ACHN (cell line): ENCODE results near the gene SGSH.

ENCODE experiments used
- DNase-seq: peaks from one replicate; pipeline ENCODE4 v3.0.0-alpha.2; 2015
- in situ Hi-C: cut with HindIII; loops from 2 replicates; pipeline ENCODE4 v1.10.0; 2017; ENCODE audit warnings: low sequenced_read_pairs, low pct_ligation_motif_present, low pct_unique_long_range_greater_than_20kb

SGSH gene

DNA sequence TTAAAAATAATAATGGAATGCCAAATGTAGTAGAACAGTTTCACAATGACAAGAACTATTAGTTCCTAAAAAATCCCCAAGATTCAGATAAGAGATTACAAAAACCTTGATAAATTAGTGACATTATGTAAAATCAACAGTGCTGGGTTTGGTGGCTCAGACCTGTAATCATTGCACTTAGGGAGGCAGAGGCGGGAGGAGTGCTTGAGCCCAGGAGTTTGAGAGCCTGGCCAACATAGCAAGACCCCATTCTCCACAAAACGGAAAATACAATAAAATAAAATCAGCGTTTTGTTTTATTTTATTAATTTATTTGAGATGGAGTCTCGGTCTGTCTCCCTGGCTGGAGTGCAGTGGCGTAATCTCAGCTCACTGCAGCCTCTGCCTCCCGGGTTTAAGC, 46.2 kb downstream of the SGSH start:
- no peak for DNase-seq
- in situ Hi-C loops = no loop called here

DNA sequence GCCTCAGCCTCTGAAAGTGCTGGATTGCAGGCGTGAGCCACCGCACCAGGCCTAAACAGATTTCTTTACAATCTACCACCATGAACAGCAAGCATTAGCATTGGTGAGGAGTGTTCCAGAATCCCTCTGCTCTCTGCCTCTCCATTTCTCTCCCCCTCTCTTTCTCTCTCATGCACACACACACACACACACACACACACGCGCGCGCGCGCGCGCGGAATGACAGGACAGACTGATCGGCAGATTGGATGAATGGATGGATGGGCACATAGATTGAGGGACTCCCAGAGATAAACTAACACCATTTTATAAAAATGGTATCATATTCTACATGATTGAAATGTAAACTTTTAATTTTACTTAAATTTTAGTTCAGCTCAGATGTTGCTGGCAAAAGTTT, 47.0 kb downstream of the SGSH start:
- no peak for DNase-seq

DNA sequence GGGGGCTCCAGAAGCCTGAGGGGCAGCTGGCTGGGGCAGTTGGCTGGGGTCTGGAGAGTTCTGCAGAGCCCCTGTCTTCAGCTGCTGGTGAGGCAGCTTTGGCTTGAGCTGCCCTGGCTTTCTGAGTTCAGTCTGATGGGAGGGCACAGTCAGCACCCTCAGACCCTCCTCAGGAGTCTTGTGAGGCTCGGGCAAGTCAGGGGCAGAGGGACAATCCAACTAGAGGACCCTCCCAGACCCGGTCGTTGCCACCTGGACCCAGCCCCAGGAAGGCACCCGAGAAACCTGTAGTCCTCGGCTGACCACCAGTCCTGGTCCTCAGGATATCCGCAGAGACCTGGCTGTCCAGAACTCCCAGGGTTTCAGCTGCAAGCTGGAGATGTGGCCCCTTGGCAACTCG, 48.5 kb downstream of the SGSH start:
- DNase-seq = no peak
- in situ Hi-C loops = no loop called here

More for the DNA sequence above, 47.0 kb downstream of the SGSH start:
- in situ Hi-C loops = no loop called here

DNA sequence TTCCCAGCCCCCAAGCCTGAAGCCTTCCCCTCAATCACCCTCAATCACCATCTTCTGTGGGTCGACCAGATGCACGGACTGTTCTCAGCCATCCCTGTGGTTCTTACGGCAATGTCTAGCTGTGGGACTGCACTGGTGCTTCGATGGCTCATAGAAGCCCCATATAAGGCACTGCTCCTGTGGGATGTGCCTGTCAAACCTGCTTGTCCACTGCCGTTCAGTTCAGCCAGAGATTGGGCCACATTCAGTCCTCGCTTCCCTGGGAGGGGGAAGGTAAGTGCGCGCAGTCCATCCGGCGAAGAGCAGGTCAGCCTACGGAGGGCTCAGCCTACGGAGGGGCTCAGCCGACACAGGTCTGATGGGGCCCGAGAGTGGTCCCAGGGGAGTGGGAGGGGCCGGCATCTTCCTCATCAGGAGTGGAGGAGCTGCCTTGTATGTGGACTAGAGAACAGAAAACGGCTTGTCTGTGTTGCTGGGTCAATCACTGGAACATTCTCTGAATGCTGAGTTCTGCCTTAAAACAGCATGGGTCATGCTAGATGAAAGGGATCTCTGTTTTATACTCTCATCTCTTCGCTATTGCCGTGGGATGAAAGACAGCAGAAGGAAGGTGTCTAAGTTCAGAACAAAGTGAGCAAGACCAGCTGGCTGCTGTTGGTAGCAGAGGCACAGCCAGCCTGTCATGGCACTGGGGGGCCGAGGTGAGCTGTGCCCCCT, 50.2 kb downstream of the SGSH start, which contains the start of gene CARD14:
Gene CARD14 (plus strand): TSS at position 247 of the 717 bp plus-strand sequence. CDS start 11,409 bp downstream, outside the sequence.
- DNase-seq = no peak
- in situ Hi-C loops = no loop called here

DNA sequence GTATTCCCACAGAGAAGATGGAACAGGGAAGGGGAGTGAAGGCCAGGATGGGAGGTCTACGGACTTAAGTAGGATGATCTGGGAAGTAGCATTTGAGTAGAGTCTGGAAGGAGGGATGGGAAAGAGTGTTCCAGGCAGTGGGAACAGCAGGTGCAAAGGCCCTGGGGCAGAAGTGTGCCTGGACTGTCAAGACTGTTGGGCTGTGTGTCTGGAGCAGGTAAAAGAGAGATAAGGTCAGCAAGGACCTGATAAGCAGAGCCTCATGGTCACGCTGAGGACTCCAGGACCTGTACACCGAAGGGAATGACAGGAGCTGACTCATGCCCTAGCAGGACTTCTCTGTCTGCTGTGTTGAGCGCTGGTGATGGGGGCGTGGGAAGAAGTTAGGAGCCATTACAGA, 51.0 kb downstream of the SGSH start:
- in situ Hi-C loops = no loop called here
- no peak for DNase-seq

DNA sequence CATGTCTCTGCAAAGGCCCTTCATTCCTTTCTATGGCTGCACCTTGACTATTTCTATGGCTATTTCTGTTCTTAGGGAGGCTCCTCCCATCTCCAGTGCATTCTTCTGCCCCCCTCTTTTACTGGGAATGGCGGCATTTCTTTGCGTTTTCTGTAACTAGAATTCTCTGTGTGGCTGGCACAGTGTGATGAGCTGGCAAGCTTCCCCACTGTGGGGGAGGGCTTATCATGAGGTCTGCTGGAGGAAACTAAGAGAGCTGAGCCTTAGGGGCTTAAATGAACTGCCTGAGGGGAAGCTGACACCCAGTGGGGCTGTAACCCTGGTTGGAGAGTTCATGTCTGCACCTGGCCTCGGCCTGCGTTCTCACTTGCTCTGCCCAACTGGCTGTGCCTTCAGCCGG, 51.8 kb downstream of the SGSH start:
- no peak for DNase-seq

DNA sequence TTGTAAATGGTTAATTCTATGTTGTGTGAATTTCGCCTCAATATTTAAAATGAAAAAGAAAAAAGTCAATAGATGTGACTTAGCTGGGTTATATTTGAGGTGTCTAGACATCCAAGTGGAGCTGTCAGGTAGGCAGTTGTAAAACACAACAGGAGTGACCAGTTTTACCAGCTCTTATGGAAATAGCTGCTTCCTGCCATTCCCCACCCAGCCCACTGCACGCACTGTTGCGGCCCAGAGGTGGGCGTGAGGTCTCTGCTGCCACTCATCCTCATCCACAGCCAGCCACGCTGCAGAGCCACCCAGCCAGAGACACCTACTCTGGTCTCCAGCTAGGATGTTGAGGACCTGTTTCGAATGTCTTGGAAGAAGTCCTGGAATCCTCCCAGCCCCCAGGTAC, 53.7 kb downstream of the SGSH start:
- DNase-seq = no peak
- in situ Hi-C loops = no loop called here

More for the DNA sequence above, 51.8 kb downstream of the SGSH start:
- in situ Hi-C loops = no loop called here

DNA sequence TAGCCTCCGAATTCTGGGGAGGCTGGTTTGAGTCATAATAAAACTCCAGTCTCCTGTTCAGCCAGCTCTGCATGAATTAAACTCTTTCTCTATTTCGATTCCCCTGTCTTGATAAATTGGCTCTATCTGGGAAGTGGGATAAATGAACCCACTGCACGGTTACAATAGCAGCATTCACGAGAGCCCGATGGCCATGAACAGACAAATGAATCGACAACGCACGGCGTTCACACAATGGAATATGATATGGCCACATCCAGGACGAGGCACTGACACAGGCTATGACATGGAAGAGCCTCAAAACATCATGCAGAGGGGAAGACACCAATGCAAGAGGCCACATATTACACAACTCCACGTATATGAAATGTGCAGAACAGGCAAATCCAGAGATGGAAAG, 55.9 kb downstream of the SGSH start:
- in situ Hi-C loops = no loop called here
- no peak for DNase-seq

DNA sequence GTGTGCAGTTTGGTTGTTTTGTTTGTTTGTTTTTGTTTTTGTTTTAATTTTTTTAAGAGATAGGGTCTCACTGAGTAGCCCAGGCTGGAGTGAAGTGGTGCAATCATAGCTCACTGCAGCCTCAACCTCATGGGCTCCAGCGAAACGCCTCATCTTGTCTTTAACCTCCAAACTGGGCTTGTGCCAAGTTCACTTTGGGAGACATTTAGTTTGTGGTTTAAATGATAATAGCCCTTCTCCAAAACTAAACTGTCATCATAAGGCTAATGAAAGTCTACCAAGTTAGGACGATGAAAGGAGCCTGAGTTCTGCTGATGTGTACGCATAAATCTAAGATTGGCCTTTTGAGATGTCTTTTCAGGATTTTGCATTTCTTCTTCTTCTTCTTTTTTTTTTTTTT, 56.8 kb downstream of the SGSH start:
- DNase-seq = no peak
- in situ Hi-C loops = no loop called here

DNA sequence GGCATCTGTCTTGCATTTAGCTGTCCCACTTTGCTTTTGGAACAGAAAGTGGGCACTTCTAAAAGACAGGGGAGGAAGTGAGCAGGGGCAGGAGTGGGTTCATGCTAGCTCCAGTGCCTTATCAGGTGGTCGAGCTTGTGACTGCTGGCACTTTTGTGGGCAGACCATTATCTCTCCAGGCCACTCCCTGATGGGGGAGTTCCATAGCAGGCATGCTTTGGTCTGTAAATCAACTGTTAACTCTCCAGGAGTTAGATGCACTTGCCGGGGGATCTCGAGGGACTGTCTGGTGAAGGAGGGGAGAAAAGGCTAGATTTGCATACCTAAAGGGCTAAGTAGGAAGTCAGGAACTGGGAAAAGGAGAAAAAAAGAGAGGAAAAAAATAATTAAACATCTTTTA, 59.6 kb downstream of the SGSH start:
- in situ Hi-C loops = no loop called here
- no peak for DNase-seq
